NOMO-1 treated with DMSO at 0.1 percent for 48 hours (cell line): ENCODE results near the gene CRISPLD2.
A peak's percentile ranks its signal among the peaks of the same experiment; 100 is the strongest.
"Not testable (repeated sequence)": the region's sequence is repeated elsewhere in the genome, so short reads cannot be mapped to it uniquely, and the experiment has no call there.

ENCODE experiments used
- DNase-seq: peaks from one replicate; lab custom pipeline; 2025; ENCODE audit not compliant: unreplicated experiment; lab: John Stamatoyannopoulos, UW

The CRISPLD2 gene

DNA sequence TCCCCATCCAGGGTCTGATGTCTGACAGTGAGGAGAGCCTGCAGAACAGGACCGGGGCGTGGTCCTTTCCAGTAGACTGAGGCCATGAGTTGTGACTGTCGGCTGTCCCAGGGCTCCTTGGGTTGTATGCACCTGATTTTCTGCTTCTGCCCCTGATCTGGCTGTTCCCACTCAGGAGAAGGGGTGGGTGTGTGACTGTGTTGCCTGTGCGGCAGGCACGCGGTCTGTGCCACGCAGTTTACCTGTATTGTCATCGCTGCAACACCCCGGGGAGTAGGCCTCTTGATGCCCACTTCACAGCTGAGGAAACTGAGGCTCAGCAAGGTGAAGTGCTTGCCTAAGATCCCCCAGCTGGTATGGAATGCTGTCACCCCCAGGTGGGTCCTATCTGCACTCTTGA lies 1.4 kb downstream of the CRISPLD2 start:
- no peak for DNase-seq

DNA sequence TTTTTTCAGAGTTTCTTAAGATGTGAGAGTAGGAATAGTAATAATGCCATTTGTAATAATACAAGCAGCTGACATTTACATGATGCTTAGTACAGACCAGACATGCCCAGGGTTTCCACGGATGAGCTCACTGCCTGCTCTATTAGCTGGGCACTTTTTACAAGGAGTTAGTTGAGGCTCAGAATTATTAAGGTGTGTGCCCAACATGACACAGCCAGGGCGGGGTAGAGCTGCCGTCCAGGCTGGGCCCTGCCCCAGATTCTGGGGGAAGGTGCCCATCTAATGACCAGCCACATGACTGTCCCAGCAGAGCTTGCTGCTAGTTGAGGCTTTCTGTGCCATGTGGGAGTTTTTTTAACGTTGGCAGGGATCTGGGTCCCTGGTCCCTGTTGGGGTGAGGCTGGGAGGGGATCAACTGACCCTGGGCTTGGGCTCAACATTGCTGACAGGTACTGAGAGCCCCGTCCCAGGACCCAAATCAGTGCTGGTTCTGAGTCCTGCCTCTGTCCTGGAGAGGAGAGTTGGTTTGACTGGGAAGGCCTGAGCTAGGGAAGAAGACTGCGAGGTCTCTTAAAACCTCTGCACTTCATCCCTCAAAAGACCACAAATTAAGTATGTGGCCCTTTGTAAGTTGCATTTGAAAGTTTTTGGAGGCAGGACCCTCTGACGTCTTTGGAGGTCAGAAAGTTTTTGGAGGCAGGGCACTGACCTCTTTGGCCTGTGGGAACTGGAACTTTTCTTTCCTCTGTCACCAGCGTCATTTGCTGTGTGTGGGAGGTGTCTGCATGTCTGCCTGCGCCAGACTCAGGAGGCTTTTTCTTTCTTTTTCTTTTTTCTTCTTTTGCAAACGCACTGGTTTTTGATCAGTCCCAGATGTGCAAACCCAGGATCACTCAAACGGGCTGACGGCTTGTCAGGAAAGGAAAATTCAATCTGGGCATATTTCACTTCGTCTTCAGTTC lies 2.2 kb downstream of the CRISPLD2 start:
- no peak for DNase-seq

DNA sequence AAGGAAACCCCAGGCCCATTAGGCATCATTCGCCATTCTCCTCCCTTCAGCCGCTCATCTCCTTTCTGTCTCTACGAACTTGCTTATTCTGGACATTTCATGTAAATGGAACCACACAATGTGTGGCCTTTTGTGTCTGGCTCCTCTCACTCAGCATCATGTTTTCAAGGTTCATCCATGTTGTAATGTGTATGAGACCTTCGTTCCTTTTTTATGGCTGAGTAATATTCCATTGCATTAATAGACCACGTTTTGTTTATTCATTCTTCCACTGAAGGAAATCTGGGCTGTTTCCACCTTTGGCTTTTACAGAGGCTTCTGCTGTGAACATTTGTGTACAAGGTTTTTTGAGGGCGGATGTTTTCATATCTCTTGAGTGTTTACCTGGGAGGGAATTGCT lies 3.2 kb downstream of the CRISPLD2 start:
- no peak for DNase-seq

DNA sequence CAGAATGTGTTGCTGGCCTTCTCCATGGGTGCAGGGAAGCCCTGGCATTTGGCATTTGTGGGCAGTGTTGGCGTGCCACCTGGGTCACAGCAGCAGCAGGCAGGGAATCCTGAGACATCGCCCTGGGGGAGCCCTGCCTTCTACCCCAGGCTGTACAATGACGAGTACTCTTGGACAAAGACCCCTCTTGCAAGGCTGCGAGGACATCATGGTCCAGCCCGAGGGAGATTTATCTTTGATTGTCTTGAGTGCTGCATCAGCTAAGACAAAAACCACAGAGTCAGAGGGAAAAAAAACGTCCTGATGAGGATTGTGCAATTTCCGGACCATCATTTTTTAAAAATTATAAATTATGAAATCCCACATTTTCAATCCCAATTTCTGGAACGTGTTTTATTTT lies 3.7 kb downstream of the CRISPLD2 start:
- DNase-seq, result peak; percentile 14

DNA sequence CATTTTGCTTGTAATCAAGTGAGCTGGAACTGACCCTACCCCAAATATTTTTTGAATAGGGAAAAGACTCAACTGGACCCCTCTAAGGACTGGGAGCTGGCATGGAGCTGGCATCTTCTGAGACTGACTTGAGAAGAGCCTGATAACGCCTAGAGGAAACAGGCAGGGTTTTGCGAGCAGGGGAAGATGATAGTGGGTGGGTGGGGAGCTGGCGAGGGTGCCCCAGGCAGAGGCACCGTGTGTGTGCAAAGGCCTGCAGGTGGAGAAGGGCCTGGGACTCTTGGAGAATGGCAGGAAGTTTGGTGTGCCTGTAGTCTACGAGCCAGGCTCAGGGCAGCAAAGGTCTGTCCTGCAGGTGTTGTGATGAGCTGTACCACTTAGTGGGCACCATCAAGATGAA lies 4.1 kb downstream of the CRISPLD2 start:
- DNase-seq, result no peak

DNA sequence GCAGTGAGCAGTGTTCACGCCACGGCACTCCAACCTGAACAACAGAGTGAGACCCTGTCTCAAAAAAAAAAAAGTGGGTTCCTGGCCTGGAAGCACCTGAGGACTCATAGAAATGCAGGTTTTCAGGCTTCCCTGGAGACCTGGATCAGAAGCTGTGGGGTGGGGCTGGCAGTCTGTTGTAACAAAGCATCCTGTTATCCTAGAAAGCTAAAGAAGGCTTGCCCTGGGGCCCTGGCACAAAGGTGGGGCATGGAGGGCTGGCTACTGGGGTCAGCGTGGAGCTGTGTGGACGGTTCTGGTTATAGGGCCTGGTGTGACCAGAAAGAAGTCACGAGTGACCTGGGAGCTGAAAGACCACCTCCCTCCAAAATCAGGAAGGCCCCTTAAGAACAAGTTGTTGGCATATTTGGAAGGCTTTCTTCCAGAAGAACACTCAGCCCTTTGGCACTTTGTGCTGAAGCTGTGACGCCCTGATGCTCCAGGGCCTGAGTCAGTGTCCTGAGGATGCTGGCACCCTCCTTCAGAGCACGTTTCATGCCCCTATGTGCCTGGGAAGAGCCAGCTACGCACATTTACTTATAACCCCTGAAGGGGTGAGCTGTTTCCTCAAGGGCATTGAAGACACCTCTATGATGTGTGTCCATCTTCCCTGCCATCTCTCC lies 6.2 kb downstream of the CRISPLD2 start:
- no peak for DNase-seq

DNA sequence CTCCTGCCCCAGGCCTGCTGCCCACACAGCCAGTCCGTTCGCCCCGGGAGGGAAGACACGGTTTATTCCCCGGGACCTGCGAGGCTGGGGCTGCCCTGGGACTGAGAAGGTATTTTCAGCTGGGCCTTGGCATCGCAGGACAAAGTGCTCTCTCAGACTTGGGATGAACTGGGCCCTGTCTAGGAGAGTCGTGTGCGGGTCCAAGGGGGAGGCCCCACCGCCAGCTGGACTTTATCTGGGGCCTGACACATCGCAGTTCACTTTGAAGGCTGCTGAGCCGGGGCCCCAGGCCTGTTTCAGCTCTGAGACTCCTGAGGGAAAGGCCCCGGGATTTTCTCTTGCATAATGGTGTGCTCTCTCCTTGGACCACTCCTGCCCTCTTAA lies 6.8 kb downstream of the CRISPLD2 start:
- DNase-seq, result no peak

DNA sequence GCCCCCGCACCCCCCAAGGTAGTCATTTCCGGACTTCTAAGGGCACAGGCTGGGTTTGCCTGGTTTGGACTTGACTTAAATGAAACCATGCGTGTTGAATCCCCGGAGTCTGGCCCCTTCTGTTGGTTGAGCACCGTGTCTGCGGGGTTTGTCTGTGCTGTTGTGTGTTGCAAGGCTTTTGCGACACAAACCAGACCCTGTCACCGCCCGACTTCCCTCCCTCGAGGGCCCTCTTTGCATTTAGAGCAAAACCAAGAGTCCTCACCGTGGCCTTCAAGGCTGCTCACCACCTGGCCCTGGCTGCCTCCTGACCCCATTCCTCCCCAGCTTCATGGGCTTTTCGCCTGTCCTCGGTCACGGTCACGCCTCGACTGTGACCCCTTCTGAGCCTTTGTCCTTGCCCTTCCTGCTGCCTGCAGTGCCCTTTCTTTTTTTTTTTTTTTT lies 7.4 kb downstream of the CRISPLD2 start:
- DNase-seq, result peak; percentile 86

DNA sequence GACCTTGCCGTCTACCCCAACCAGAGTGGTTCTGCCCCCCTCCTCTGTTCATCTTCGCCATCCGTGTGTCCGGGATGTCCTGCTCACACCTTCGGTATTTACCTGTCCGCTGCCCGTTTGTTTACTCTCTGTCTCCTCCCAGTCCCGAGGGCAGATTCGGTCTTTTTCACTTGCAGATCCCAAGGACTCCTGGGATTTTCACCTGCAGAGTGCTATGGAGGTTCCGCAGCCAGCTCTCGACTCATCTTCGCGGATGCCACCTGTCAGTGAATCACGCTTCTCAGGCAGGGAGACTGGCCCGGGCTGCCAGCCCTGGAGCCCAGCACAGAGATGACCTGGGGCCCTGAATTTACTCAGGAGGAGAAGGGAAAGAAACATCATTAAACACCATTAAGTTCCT lies 8.1 kb downstream of the CRISPLD2 start:
- no peak for DNase-seq

DNA sequence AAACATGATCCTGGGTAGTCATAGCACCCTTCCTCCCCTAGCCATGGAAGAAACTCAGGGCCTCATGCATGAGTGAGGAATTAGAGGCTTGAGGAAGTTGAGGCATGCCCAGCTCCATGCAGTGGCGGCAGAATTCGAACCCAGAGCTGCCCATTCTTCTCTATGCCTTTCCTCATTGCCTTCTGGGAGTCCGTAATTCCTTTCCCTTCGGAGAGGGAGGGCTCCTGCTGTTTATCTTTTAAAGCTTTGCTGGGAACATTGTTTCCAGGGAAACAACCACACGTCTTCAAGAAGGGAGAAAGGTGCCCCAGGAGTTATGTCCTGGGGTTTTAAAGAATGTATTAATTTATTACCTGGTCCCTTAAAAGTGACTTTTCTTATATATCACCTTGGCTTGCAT lies 8.5 kb downstream of the CRISPLD2 start:
- DNase-seq, result no peak

DNA sequence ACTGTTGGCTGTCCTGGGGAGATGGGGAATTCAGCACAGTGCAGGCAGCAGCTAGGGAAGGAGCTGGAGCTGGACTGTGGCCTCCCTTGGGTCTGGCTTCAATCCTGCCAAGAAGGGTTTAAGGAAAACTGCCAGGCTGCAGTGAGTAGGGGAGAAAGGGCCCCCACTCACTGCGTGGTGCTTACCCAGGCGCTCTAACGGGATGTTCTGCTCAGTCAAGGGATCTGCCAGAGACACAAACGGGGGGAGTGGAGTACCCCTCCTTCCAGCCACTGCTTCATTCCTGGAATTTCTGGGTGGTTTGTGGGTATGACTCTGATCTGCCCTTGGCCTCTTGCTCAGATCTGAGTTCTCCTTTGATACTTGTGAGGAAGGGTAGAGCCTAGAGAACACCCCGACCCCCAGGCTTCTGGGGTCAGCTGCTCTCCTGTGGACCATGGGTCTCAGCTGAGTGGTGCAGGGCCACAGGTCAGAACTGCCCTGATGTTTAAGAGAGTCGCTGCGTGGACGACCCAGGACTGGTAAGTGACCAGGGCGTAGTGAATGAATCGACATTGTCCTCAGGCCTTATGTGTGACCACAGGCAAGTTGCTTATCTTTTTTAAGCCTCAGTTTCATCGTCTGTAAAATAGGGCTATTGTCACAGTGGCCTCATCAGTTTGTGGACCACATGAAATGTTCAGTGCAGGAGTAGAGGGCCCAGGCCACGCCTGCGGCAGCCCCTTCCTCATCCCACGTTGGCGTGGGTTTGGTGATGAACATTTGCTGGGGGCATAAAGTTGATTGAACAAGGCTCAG lies 9.6 kb downstream of the CRISPLD2 start:
- DNase-seq, result no peak

DNA sequence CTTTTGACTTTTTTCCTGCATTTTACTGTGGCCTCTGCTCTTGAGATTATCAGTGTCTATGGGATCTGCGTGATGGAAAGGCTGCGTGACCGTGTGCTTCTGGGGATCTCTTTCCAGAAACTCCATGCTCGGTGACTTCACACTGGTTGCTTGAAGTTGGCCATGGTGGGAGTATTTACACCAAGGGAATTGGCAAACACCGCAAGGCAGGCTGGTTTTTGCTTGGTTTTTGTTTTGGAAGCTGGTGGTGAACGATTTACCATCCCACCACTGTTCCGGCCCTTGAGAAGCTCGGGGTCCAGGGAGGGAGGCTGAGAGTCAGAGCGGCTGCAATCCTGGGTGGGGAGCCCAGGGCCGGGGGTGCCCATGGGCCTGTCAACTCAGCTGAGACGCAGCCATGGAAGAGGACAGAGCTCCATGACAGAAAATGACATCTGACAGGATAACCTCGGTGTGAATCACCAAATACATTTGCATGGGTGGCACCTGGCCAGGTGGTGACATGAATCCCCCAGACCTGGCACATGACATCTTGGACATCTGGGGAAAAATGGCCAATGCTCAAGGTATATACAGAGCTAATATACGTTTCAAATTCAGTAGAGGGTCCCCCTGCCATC lies 11.1 kb downstream of the CRISPLD2 start:
- no peak for DNase-seq

DNA sequence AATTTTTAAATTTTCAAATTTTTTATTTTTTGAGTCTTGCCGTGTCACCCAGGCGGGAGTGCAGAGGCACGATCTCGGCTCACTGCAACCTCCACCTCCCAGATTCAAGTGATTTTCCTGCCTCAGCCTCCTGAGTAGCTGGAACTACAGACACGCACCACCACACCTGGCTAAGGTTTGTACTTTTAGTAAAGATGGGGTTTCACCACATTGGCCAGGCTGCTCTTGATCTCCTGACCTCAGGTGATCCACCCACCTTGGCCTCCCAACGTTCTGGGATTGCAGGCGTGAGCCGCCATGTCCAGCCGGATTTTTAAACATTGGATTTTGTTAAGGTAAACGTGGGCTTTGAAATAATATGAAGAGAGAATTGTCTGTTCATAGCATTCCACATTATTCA lies 11.9 kb downstream of the CRISPLD2 start:
- not testable (repeated sequence) for DNase-seq

DNA sequence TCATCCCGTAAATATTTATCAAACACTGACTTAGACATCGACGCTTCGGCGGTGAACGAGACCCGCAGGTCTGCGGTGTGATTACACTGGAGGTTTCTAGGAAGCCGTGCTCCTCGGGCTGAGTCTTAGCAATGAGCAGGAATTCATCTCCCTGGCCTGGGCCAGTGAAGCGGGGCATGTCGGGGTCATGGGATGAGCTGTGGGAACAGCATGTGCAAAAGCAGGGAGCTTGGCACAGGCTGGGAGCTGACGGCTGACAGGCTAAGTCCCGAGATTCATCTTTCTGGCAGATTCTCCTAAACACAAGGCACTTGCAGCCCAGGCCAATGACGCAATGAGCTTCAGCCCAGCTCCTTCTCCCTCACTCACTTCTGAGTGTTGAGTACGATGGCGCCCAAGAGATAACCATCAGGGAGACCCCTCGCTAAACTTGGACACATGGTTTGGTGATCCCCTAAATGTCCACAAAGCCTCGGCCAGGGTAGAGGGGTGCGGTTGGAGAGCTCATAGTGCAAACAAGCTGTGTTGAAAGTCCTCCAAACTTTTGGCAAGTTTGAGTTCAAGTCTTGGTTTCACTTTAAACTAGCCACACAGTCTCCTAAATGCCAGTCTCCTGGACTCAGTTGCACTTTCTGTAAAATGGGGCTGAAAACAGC lies 12.8 kb downstream of the CRISPLD2 start:
- no peak for DNase-seq

DNA sequence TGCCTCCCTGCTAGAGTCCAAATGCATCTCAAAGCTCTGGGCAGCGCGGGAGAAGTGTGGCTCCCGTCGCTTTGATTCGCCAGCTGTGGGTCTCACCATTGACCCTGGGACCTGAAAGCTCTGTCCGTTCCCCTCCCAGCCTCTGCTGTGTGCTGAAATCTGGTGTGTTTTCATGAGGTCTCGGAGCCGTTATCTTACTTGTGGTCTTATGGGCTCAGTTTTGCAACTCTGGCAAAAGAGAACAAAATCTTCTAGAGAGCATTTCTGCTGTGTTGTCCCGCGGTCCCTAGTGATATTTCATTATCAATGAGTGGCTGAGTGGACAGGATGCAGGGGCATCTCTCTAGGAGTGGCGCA lies 13.3 kb downstream of the CRISPLD2 start:
- DNase-seq, result no peak

DNA sequence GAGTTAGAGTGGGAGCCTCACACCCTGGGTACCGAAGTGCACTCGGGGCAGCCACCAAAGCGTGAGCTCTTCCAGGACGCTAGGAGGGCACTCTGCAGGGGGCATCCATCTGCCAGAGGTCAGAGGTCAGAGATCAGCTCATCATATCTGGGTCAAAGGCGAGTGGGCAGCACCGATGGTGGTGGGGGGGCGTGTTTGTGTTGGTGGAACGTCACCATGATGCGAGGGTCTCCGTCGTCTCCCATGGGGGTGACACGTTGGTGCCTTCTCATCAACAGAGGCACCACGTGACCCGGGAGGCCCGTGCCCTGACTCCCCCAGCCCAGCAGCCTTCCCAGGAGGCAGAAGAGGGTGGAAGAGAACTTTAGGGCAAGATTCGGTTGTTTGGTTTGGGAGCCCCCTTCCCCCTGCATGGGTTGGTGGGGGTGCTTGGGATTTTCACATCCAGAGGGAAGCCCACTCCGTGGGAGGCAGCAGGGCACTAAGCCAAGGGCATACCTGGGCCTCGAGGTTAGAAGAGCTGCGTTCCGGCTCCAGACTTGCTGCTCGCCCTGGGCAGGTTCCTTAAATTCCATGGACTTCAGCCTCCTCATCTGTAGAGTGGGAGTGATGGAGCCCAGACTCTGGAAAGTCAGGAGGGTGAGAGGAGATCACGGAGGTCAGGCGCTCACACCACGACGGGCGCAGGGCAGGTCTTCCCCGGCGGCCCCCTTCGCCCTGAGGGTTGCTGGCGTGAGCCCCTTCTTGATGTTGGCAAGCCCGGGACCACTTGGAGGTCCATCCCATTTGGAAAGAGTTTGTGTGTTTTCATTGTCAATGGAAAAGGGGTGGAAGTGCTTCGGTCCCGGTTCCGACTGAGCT lies 14.0 kb downstream of the CRISPLD2 start:
- DNase-seq, result no peak

DNA sequence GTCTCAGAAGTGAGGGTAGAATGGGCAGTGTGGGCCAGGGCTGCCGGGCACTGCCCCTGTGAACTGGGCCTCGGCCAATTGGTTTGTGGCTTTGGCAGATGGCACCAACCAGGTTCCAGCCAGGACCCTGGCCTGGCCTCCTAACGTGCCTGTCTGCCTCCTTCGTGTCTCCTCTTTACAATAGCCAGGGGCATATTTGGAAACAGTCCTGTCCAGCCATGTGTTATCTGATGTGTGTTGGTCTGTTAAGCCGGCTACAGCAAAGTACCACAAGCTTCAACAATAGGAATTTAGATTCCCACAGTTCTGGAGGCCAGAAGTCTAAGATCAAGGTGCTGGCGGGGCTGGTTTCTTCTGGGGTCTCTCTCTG lies 14.6 kb downstream of the CRISPLD2 start:
- DNase-seq, result no peak

DNA sequence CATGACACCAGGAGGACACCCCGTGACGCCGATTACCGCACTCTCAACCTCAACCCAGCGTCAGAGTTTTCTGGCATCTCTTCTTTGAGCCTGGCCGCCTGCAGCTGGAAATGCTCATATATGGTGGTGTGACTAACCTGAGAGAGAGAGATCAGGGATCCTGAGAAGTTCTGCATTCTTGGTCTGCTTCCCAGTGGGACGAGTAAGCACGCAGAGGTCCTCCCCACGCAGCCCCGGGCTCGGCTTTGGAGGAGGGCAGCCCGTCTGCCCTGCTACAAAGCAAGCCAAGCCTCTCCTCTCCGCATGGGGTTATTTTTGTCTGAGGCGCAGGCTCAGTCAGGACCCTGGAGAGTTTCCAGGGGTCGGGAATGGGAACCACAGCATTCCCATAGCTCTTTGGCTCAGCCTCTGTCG lies 16.5 kb downstream of the CRISPLD2 start:
- no peak for DNase-seq

DNA sequence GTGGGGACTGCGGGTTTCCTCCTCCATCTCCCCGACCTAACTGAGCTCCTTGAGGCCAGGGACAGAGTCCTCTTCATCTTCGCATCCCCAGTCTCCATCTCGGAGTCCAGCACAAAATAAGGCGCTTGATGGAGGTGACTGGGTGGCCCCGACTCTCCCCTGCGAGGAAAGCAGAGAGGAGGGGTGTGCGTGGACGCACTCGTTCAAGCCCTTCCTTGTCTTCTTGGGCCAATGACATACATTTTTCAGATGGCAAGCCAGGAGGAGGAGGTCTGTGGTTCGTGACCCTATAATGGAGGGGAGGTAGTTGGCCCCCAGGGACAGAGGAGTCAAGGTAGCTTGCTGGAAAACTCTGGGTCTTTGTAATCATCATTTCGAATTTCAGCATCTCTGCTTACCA lies 17.2 kb downstream of the CRISPLD2 start:
- no peak for DNase-seq
